ENCODE data around the gene A3GALT2.

A3GALT2 gene

GRCh38 chr1:33273961-33274371 lies 46.9 kb downstream of the A3GALT2 start:
- TF ChIP-seq CTCF (IDR thresholded peaks at IDR 0.05; ENCODE audit: control extremely low read depth, extremely low read depth, low read depth, missing control alignments) = no peak
- CTCF ChIA-PET = interaction anchor here (1.0 to 2.4 kb wide), 3 partner anchors 9 to 21 kb away, joined by 3 to 13 read pairs (median 4); no protein-coding TSS in a partner anchor

DNA sequence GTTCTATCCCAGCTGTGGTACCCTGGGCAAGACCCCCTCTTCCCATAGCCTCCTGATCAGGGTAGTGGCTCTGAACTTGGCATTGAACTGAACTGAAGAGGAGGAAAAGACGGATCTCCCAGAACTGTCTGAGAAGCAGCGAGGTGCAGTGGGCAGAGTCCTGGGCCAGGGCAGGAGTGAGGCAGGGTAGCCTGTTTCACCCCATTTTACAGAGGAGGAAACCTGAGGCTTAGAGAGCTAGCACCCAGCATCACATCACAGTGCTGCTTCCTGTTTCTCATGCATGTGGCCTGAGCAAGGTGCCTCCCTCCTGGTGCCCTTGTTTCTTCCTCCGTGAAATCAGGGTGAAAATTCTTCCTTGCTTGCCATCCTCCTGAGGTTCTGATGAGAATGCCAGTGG lies 47.5 kb downstream of the A3GALT2 start:
- no peak for TF ChIP-seq CTCF (IDR thresholded peaks at IDR 0.05; ENCODE audit: control extremely low read depth, extremely low read depth, low read depth, missing control alignments)
- ChIA-PET POLR2A (no interaction called here), CTCF (interaction anchor here (1.0 to 2.4 kb wide), 3 partner anchors 9 to 22 kb away, joined by 3 to 13 read pairs (median 4); no protein-coding TSS in a partner anchor)
- no peak for DNase-seq (ENCODE audit: extremely low spot score)

More at GRCh38 chr1:33273961-33274371, 46.9 kb downstream of the A3GALT2 start:
- POLR2A ChIA-PET = no interaction called here
- DNase-seq (ENCODE audit: extremely low spot score) = no peak

- no peak for TF ChIP-seq CTCF (IDR thresholded peaks at IDR 0.05; ENCODE audit: control extremely low read depth, extremely low read depth, low read depth, missing control alignments)
- no peak for DNase-seq (ENCODE audit: extremely low spot score)
- CTCF ChIA-PET = interaction anchor here (1.0 to 1.9 kb wide), 3 partner anchors 8 to 23 kb away, joined by 3 to 7 read pairs (median 4); no protein-coding TSS in a partner anchor
- POLR2A ChIA-PET = no interaction called here
Observed at GRCh38 chr1:33272930-33273329, 48.0 kb downstream of the A3GALT2 start.

GRCh38 chr1:33272509-33272908 lies 48.4 kb downstream of the A3GALT2 start:
- no peak for DNase-seq (ENCODE audit: extremely low spot score)
- no peak for TF ChIP-seq CTCF (IDR thresholded peaks at IDR 0.05; ENCODE audit: control extremely low read depth, extremely low read depth, low read depth, missing control alignments)
- CTCF ChIA-PET = interaction anchor here (1.9 kb wide), 1 partner anchor 24 kb away, joined by 7 read pairs; no protein-coding TSS in a partner anchor
- POLR2A ChIA-PET = no interaction called here

GRCh38 chr1:33271666-33272505 lies 49.0 kb downstream of the A3GALT2 start:
- TF ChIP-seq CTCF (IDR thresholded peaks at IDR 0.05; ENCODE audit: control extremely low read depth, extremely low read depth, low read depth, missing control alignments) = no peak
- no peak for DNase-seq (ENCODE audit: extremely low spot score)
- POLR2A ChIA-PET = no interaction called here
- CTCF ChIA-PET = interaction anchor here (1.9 kb wide), 1 partner anchor 24 kb away, joined by 7 read pairs; no protein-coding TSS in a partner anchor

GRCh38 chr1:33270808-33271465 lies 50.0 kb downstream of the A3GALT2 start:
- ChIA-PET CTCF (interaction anchor here (1.1 to 1.9 kb wide), 3 partner anchors 25 to 200 kb away, joined by 3 to 7 read pairs (median 3); no protein-coding TSS in a partner anchor), POLR2A (no interaction called here)
- TF ChIP-seq CTCF (IDR thresholded peaks at IDR 0.05; ENCODE audit: control extremely low read depth, extremely low read depth, low read depth, missing control alignments) = no peak
- DNase-seq (ENCODE audit: extremely low spot score) = no peak
